ENCODE measurements around the gene KYNU. TPM values are rescaled to one million over a fixed set of nuclear protein-coding genes. Genes with fewer than 3 reads are reported as not detected.
A peak's percentile ranks its signal among the peaks of the same experiment; 100 is the strongest.

Gene KYNU
- total RNA-seq, 1 donor from 2014 or later = not detected

- Mint-ChIP-seq H3K9me3 (ENCODE audit: unreplicated experiment) (no peaks in the 10 kb centered on the region), H3K4me1 (ENCODE audit: low read depth, unreplicated experiment) (no peaks in the 10 kb centered on the region), H3K4me3 (ENCODE audit: unreplicated experiment) (no peak overlapping the region), H3K27me3 (ENCODE audit: unreplicated experiment) (no peaks in the 10 kb centered on the region), H3K36me3 (ENCODE audit: unreplicated experiment) (no peaks in the 10 kb centered on the region), H3K27ac (ENCODE audit: unreplicated experiment) (no peak overlapping the region)
- DNase-seq = no peak
- TF ChIP-seq CTCF (IDR thresholded peaks at IDR 0.05; ENCODE audit: partially characterized antibody, unreplicated experiment) = no peak
Observed at GRCh38 chr2:142843731-142844130, 33.7 kb upstream of the KYNU start.

GRCh38 chr2:142848023-142848606 is 29.3 kb upstream of the KYNU start:
- Mint-ChIP-seq H3K27ac (ENCODE audit: unreplicated experiment) (no peak overlapping the region), H3K4me1 (ENCODE audit: low read depth, unreplicated experiment) (peaks cover 20% of the 10 kb centered on the region)

GRCh38 chr2:142849820-142850219 is 27.6 kb upstream of the KYNU start:
- no peak for DNase-seq
- Mint-ChIP-seq H3K27me3 (ENCODE audit: unreplicated experiment) (peaks cover 3% of the 10 kb centered on the region), H3K9me3 (ENCODE audit: unreplicated experiment) (no peaks in the 10 kb centered on the region), H3K4me3 (ENCODE audit: unreplicated experiment) (no peak overlapping the region), H3K36me3 (ENCODE audit: unreplicated experiment) (no peaks in the 10 kb centered on the region), H3K27ac (ENCODE audit: unreplicated experiment) (no peak overlapping the region), H3K4me1 (ENCODE audit: low read depth, unreplicated experiment) (peaks cover 28% of the 10 kb centered on the region)
- no peak for TF ChIP-seq CTCF (IDR thresholded peaks at IDR 0.05; ENCODE audit: partially characterized antibody, unreplicated experiment)

More at GRCh38 chr2:142848023-142848606, 29.3 kb upstream of the KYNU start:
- Mint-ChIP-seq H3K27me3 (ENCODE audit: unreplicated experiment) (peaks cover 3% of the 10 kb centered on the region), H3K9me3 (ENCODE audit: unreplicated experiment) (no peaks in the 10 kb centered on the region), H3K4me3 (ENCODE audit: unreplicated experiment) (no peak overlapping the region), H3K36me3 (ENCODE audit: unreplicated experiment) (no peaks in the 10 kb centered on the region)
- TF ChIP-seq CTCF (IDR thresholded peaks at IDR 0.05; ENCODE audit: partially characterized antibody, unreplicated experiment) = no peak
- no peak for DNase-seq

GRCh38 chr2:142853912-142854311 is 23.6 kb upstream of the KYNU start:
- DNase-seq = peak; percentile 26
- H3K36me3 Mint-ChIP-seq (ENCODE audit: unreplicated experiment) = no peaks in the 10 kb centered on the region
- peaks cover 28% of the 10 kb centered on the region for H3K4me1 Mint-ChIP-seq (ENCODE audit: low read depth, unreplicated experiment)
- no peak for TF ChIP-seq CTCF (IDR thresholded peaks at IDR 0.05; ENCODE audit: partially characterized antibody, unreplicated experiment)
- H3K27me3 Mint-ChIP-seq (ENCODE audit: unreplicated experiment) = peaks cover 3% of the 10 kb centered on the region
- no peaks in the 10 kb centered on the region for H3K9me3 Mint-ChIP-seq (ENCODE audit: unreplicated experiment)
- no peak overlapping the region for H3K27ac Mint-ChIP-seq (ENCODE audit: unreplicated experiment)
- no peak overlapping the region for H3K4me3 Mint-ChIP-seq (ENCODE audit: unreplicated experiment)

- Mint-ChIP-seq H3K4me1 (ENCODE audit: low read depth, unreplicated experiment) (peaks cover 9% of the 10 kb centered on the region), H3K9me3 (ENCODE audit: unreplicated experiment) (peaks cover 2% of the 10 kb centered on the region), H3K27ac (ENCODE audit: unreplicated experiment) (no peak overlapping the region), H3K27me3 (ENCODE audit: unreplicated experiment) (no peaks in the 10 kb centered on the region), H3K36me3 (ENCODE audit: unreplicated experiment) (no peaks in the 10 kb centered on the region), H3K4me3 (ENCODE audit: unreplicated experiment) (no peak overlapping the region)
- no peak for DNase-seq
- no peak for TF ChIP-seq CTCF (IDR thresholded peaks at IDR 0.05; ENCODE audit: partially characterized antibody, unreplicated experiment)
Observed at GRCh38 chr2:142857256-142858164, 20.0 kb upstream of the KYNU start.

All from glutamatergic neuron (in vitro differentiated cells).